Mesendoderm (in vitro differentiated cells): ENCODE results near the gene GRHL1.

ENCODE experiments used
- DNase-seq: peaks from one replicate; pipeline ENCODE4 v3.0.0; 2013
- H2AK5ac ChIP-seq: 2 replicates; pipeline ENCODE4 v1.6.1; 2013; ENCODE audit warnings: low read length, inconsistent platforms
- H2BK120ac ChIP-seq: 2 replicates; pipeline ENCODE4 v1.6.1; 2013; ENCODE audit warnings: low read depth, mild to moderate bottlenecking, low read length, moderate library complexity, mixed read lengths
- H2BK15ac ChIP-seq: replicated peaks from 2 replicates; pipeline ENCODE4 v1.6.1; 2013; ENCODE audit warnings: low read depth, mild to moderate bottlenecking, moderate library complexity
- H2BK5ac ChIP-seq: 2 replicates; pipeline ENCODE4 v1.6.1; 2013; ENCODE audit warnings: low read length, inconsistent platforms
- H3K18ac ChIP-seq: 2 replicates; pipeline ENCODE4 v1.6.1; 2013; ENCODE audit warnings: mild to moderate bottlenecking, low read length, mixed read lengths
- H3K23ac ChIP-seq: one replicate; pipeline ENCODE4 v1.6.1; 2013; ENCODE audit warnings: low read length
- H3K27ac ChIP-seq: 2 replicates; pipeline ENCODE4 v1.5.1; 2013; ENCODE audit warnings: low read depth, mild to moderate bottlenecking, inconsistent platforms, low read length, moderate library complexity
- H3K27me3 ChIP-seq: 2 replicates; pipeline ENCODE4 v1.6.1; 2013; ENCODE audit warnings: low read length, control low read depth, mild to moderate bottlenecking, inconsistent platforms; ENCODE audit not compliant: insufficient read depth, poor library complexity
- H3K36me3 ChIP-seq: 2 replicates; pipeline ENCODE4 v1.6.1; 2013; ENCODE audit warnings: low read length, inconsistent platforms; ENCODE audit not compliant: control insufficient read depth, insufficient read depth
- H3K4ac ChIP-seq: one replicate; pipeline ENCODE4 v1.6.1; 2013; ENCODE audit warnings: low read depth, mild to moderate bottlenecking, low read length, moderate library complexity
- H3K4me1 ChIP-seq: 2 replicates; pipeline ENCODE4 v1.6.1; 2013; ENCODE audit warnings: low read depth, low read length, inconsistent platforms; ENCODE audit not compliant: control insufficient read depth
- H3K4me2 ChIP-seq: 2 replicates; pipeline ENCODE4 v1.6.1; 2013; ENCODE audit warnings: low read length
- H3K4me3 ChIP-seq: 2 replicates; pipeline ENCODE4 v1.5.1; 2013; ENCODE audit warnings: mild to moderate bottlenecking, low read length
- H3K56ac ChIP-seq: one replicate; pipeline ENCODE4 v1.6.1; 2013; ENCODE audit warnings: low read length
- H3K79me1 ChIP-seq: 2 replicates; pipeline ENCODE4 v1.6.1; 2013; ENCODE audit warnings: low read length, inconsistent platforms
- H3K79me2 ChIP-seq: 2 replicates; pipeline ENCODE4 v1.6.1; 2013; ENCODE audit warnings: mild to moderate bottlenecking, low read length; ENCODE audit not compliant: control insufficient read depth, insufficient read depth
- H3K9ac ChIP-seq: 2 replicates; pipeline ENCODE4 v1.6.1; 2013; ENCODE audit warnings: low read length, inconsistent platforms
- H4K5ac ChIP-seq: one replicate; pipeline ENCODE4 v1.6.1; 2013; ENCODE audit warnings: low read length
- H4K8ac ChIP-seq: one replicate; pipeline ENCODE4 v1.6.1; 2013; ENCODE audit warnings: low read depth, mild to moderate bottlenecking, control low read depth, low read length, moderate library complexity
- WGBS: extraction: QIAGEN DNeasy Blood & Tissue Kit; methylation state at CpG from one replicate; pipeline ENCODE4 v1.1.7; 2013; ENCODE audit warnings: low lambda C conversion rate, missing lambda C conversion rate; ENCODE audit not compliant: insufficient coverage; ENCODE audit errors: extremely low coverage; 5-methylcytosine and 5-hydroxymethylcytosine counted together

The GRHL1 gene

DNA sequence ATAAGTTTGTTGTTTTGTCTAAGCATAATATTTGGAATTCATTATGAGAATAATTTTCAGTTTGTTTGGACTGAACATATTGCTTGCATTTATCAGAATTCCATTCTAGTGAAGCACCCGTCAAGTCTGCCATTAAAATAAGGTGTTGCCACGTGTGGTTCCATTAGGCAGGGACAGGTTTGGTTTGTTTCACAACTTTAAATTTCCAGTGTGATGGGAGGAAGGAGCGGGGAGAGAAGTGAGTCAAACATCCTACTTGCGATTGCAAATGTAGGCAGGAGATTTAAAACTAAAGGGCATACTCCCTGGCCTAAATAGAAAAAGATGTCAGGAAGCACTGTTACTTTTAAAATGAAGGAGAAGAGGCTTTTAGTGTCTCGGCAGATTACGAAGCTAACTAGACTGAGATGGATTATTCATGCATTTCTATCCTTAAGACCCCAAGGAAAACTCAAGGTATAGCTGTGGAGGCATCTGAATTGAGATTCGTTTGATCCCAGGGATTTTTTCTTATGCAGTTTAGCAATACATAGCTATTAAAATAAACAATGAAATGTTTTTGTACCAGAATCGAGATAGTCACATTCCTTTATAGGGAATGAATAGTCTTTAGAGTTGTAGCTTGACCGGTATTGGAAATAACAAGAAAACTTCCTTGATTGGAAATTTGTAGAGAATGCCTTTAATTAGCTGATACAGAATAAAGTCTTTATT lies 19.8 kb downstream of the GRHL1 start:
- no peak overlapping the region for H3K27ac ChIP-seq
- H3K56ac ChIP-seq: no peak overlapping the region
- no peak for DNase-seq

DNA sequence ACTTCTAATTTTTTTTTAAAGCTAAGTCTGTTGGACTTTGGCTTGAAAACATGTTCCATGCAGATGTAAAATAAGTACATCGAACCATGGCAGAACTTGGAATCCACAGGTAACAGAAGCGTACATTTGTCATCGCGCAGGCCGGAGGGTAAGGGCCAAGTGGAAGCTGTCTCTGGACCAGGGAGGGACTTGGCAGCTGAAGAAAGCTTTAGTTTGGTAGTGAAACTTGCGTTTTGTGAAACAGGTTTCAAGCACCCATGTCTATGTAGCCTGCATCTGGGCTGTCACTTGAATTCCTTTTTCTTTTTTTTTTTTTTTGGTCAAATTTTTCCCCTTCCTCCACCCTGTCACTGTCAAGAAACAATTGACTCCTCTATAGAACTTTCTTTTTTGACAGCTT lies 20.4 kb downstream of the GRHL1 start:
- Histone ChIP-seq H2AK5ac (no peak overlapping the region), H2BK120ac (no peak overlapping the region), H3K27me3 (no peaks in the 10 kb centered on the region), H3K9ac (no peak overlapping the region), H3K4me1 (no peaks in the 10 kb centered on the region), H3K56ac (no peak overlapping the region), H2BK5ac (no peak overlapping the region), H4K5ac (no peak overlapping the region), H2BK15ac (no peak overlapping the region), H3K4me2 (no peak overlapping the region), H3K27ac (no peak overlapping the region), H3K36me3 (no peaks in the 10 kb centered on the region), H4K8ac (no peak overlapping the region), H3K18ac (no peak overlapping the region), H3K4me3 (no peak overlapping the region), H3K23ac (no peak overlapping the region), H3K4ac (no peak overlapping the region), H3K79me2 (no peaks in the 10 kb centered on the region), H3K79me1 (no peaks in the 10 kb centered on the region)
- no peak for DNase-seq
- WGBS: no CpG with 5 or more reads among the region's 6 CpGs

More for the DNA sequence above, 19.8 kb downstream of the GRHL1 start:
- WGBS: no CpG with 5 or more reads among the region's 9 CpGs
- Histone ChIP-seq H3K23ac (no peak overlapping the region), H2BK5ac (no peak overlapping the region), H3K79me2 (no peaks in the 10 kb centered on the region), H2BK15ac (no peak overlapping the region), H3K4ac (no peak overlapping the region), H4K8ac (no peak overlapping the region), H3K36me3 (no peaks in the 10 kb centered on the region), H3K4me2 (no peak overlapping the region), H2BK120ac (no peak overlapping the region), H4K5ac (no peak overlapping the region), H2AK5ac (no peak overlapping the region), H3K4me1 (no peaks in the 10 kb centered on the region), H3K9ac (no peak overlapping the region), H3K79me1 (no peaks in the 10 kb centered on the region), H3K4me3 (no peak overlapping the region), H3K18ac (no peak overlapping the region), H3K27me3 (no peaks in the 10 kb centered on the region)

DNA sequence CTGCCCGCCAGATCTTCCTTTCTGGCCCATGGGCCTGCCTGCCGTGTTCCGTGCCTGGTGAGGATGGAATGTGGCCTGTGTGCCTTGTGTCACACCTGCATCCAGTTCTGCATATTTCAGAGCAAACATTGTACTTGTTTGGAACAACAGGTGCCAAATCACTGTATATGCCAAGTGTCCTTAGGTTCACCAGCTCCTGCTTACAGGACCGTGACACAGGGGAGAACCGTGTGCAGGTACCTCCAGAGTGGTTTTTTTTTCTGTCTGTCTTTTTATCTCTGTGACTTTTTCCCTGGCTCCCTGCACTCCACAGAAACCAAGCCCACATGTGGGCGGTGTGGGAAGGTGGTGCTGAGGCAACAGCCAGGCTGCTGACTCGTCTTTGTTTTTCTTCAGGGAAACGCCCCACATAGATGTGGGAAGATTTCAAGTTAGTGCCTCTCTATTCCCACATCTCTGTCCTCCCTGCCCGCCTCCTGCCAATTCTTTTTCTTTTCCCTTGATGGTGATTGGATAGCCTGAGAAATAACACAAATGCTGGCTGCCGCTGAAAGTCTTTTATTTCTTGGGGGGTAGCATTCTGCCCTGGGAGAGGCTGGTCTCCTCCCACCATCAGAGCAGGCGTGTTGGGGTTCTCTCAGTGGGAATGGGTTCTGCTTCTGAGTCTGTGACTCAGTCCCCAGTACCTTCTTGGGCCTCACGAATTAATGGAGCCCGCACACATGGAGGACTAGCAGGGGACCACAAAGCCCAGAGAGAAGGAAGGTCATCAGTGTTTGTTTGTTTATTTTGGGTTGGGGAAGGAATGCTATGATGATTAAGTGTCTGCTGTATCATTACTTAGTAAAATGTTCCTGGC lies 21.4 kb downstream of the GRHL1 start:
- no CpG with 5 or more reads among the region's 13 CpGs for WGBS
- H3K36me3 ChIP-seq: no peaks in the 10 kb centered on the region
- H3K23ac ChIP-seq: no peak overlapping the region
- H3K56ac ChIP-seq: no peak overlapping the region
- no peak overlapping the region for H2BK120ac ChIP-seq
- H3K4ac ChIP-seq: no peak overlapping the region
- DNase-seq: no peak
- no peak overlapping the region for H3K9ac ChIP-seq
- H3K79me1 ChIP-seq: no peaks in the 10 kb centered on the region
- no peak overlapping the region for H3K18ac ChIP-seq
- no peak overlapping the region for H4K8ac ChIP-seq
- H3K79me2 ChIP-seq: no peaks in the 10 kb centered on the region
- H2BK5ac ChIP-seq: no peak overlapping the region
- H3K4me3 ChIP-seq: no peak overlapping the region
- no peaks in the 10 kb centered on the region for H3K4me1 ChIP-seq
- H3K27me3 ChIP-seq: no peaks in the 10 kb centered on the region
- no peak overlapping the region for H3K4me2 ChIP-seq
- no peak overlapping the region for H4K5ac ChIP-seq
- no peak overlapping the region for H3K27ac ChIP-seq
- no peak overlapping the region for H2AK5ac ChIP-seq
- no peak overlapping the region for H2BK15ac ChIP-seq

DNA sequence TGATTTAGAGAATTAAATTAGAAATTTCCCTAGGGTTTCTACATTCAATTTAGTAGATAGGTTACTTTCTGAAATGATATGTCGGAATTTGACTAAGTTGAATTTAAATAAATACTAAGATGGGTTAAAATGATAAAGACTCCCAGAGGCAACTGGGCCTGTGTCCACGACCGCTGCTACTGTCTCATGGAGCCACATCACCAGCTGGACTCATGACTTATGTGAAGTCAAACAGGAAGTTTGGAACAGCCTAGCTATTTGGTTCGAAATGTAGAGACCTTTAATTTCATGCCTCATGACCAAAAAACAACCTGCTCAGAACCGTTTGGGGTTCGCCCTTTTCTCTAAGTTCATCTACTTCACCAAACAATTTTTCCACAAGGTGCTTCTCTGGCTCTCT lies 22.2 kb downstream of the GRHL1 start:
- WGBS: no CpG with 5 or more reads among the region's 6 CpGs

DNA sequence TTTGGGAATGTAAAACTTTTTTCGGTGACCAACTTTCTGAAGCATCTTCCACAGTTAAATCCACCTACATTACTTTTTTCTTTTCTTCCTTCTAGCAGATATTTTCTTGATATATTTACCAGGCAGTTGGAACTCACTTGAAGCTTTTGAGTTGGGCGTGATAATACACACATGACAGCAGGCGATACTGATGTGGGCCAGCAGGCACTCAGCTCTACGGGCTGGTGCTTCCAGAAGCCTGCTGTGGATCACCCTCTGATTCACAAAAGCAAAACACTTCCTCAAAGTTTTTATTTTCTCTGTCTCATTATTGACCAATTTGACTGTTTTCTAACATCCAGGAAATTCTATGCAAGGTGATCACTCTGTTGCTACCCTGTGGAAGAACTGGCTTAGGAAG lies 22.9 kb downstream of the GRHL1 start:
- Histone ChIP-seq H3K27ac (no peak overlapping the region), H3K56ac (no peak overlapping the region), H4K8ac (no peak overlapping the region), H2BK5ac (no peak overlapping the region), H3K4me2 (no peak overlapping the region), H3K9ac (no peak overlapping the region), H3K4me1 (no peaks in the 10 kb centered on the region), H3K79me1 (no peaks in the 10 kb centered on the region), H3K4ac (no peak overlapping the region), H3K4me3 (no peak overlapping the region), H3K36me3 (no peaks in the 10 kb centered on the region), H2BK120ac (no peak overlapping the region), H3K79me2 (no peaks in the 10 kb centered on the region), H2AK5ac (no peak overlapping the region), H4K5ac (no peak overlapping the region), H3K18ac (no peak overlapping the region), H3K27me3 (no peaks in the 10 kb centered on the region), H3K23ac (no peak overlapping the region), H2BK15ac (no peak overlapping the region)
- WGBS: no CpG with 5 or more reads among the region's 4 CpGs
- DNase-seq: no peak

More for the DNA sequence above, 22.2 kb downstream of the GRHL1 start:
- Histone ChIP-seq H2AK5ac (no peak overlapping the region), H3K9ac (no peak overlapping the region), H3K56ac (no peak overlapping the region), H2BK5ac (no peak overlapping the region), H3K18ac (no peak overlapping the region), H3K4me1 (no peaks in the 10 kb centered on the region), H4K5ac (no peak overlapping the region), H3K27ac (no peak overlapping the region), H3K4me2 (no peak overlapping the region), H3K4ac (no peak overlapping the region), H2BK15ac (no peak overlapping the region), H2BK120ac (no peak overlapping the region), H3K36me3 (no peaks in the 10 kb centered on the region), H4K8ac (no peak overlapping the region), H3K79me2 (no peaks in the 10 kb centered on the region), H3K23ac (no peak overlapping the region), H3K79me1 (no peaks in the 10 kb centered on the region), H3K4me3 (no peak overlapping the region), H3K27me3 (no peaks in the 10 kb centered on the region)
- DNase-seq: no peak
